ENCODE data around the gene INHA. TPM values are rescaled to one million over a fixed set of nuclear protein-coding genes. Genes with fewer than 3 reads are reported as not detected.

Gene INHA
- total RNA-seq, 1 experiment from 2014 or later = 0.31 TPM

- 100% methylated on average over 1 of the region's 11 CpGs for WGBS (ENCODE audit: extremely low coverage, insufficient read length, low lambda C conversion rate)
Observed at GRCh38 chr2:219613461-219614070, 41.5 kb downstream of the INHA start.

More at GRCh38 chr2:219613461-219614070, 41.5 kb downstream of the INHA start:
- H3K27me3 Mint-ChIP-seq (ENCODE audit: low read depth) = no peaks in the 10 kb centered on the region
- Histone ChIP-seq H3K9me3 (ENCODE audit: control insufficient read depth, low read depth, low read length) (no peaks in the 10 kb centered on the region), H2BK20ac (ENCODE audit: low read depth, low read length, poor library complexity, severe bottlenecking) (no peak overlapping the region), H3K14ac (ENCODE audit: insufficient read depth, low read length) (no peak overlapping the region), H3K27ac (ENCODE audit: insufficient read length, low read depth, low read length) (no peak overlapping the region), H2BK15ac (ENCODE audit: low read depth, low read length) (no peak overlapping the region), H4K5ac (ENCODE audit: insufficient read length, low read depth, low read length) (no peak overlapping the region), H4K20me1 (ENCODE audit: control insufficient read depth, insufficient read depth, insufficient read length) (no peaks in the 10 kb centered on the region), H3K4ac (ENCODE audit: low read depth, low read length) (no peak overlapping the region), H2BK120ac (ENCODE audit: low read depth, low read length, poor library complexity, severe bottlenecking) (no peak overlapping the region), H2BK5ac (ENCODE audit: insufficient read length, low read length) (no peak overlapping the region), H2BK12ac (ENCODE audit: insufficient read length, low read depth, low read length) (no peak overlapping the region), H2AK5ac (ENCODE audit: insufficient read length, low read length) (no peak overlapping the region), H3K4me1 (ENCODE audit: insufficient read depth, low read length) (no peaks in the 10 kb centered on the region), H3K4me2 (ENCODE audit: insufficient read depth, insufficient read length, low read length) (no peak overlapping the region), H3K27me3 (ENCODE audit: insufficient read depth, low read length) (no peaks in the 10 kb centered on the region), H4K8ac (replicated peaks; ENCODE audit: insufficient read length, low read depth, low read length) (no peak overlapping the region), H4K91ac (ENCODE audit: insufficient read length, low read depth, low read length) (no peak overlapping the region), H2AFZ (ENCODE audit: low read length) (no peak overlapping the region), H3K79me1 (ENCODE audit: insufficient read depth, low read depth, low read length, poor library complexity, severe bottlenecking) (no peaks in the 10 kb centered on the region), H3K18ac (ENCODE audit: insufficient read length, low read depth, low read length) (no peak overlapping the region), H3T11ph (ENCODE audit: low read length) (no peak overlapping the region), H3K9ac (ENCODE audit: extremely low read depth, insufficient read length, low read length) (no peak overlapping the region), H3K23me2 (ENCODE audit: insufficient read length, low read depth, low read length, poor library complexity, severe bottlenecking) (no peaks in the 10 kb centered on the region), H3K79me2 (ENCODE audit: insufficient read depth, low read length) (no peaks in the 10 kb centered on the region), H3K23ac (ENCODE audit: insufficient read length, low read depth, low read length) (no peak overlapping the region), H3K56ac (ENCODE audit: insufficient read length, low read depth, low read length) (no peak overlapping the region)
- no peaks in the 10 kb centered on the region for H3K9me3 Mint-ChIP-seq
- H3K4me1 Mint-ChIP-seq = peaks cover 2 to 3% of the 10 kb centered on the region in 2 experiments; a peak in 2 of 4 replicates
- no peak overlapping the region for H3K27ac Mint-ChIP-seq
- no peak for DNase-seq
- peaks cover 4 to 32% (median 17%) of the 10 kb centered on the region in 3 experiments; a peak in 6 of 7 replicates for H3K36me3 Mint-ChIP-seq (ENCODE audit: insufficient read depth in 1 of 3, low read depth in 3 of 3)
- no peak overlapping the region for H3K4me3 Mint-ChIP-seq
- TF ChIP-seq CTCF (conservative IDR thresholded peaks at IDR 0.05) = no peak
